Umbilical cord (tissue), 2 donors: ENCODE results near the gene RCVRN. TPM values are rescaled to one million over a fixed set of nuclear protein-coding genes. Genes with fewer than 3 reads are reported as not detected.

Experiments
- DNase-seq: peaks from one replicate; pipeline ENCODE4 v3.0.0-alpha.2; 2015; ENCODE audit warnings: low spot score
- total RNA-seq: library from RNA; depleted of rRNA; stranded (reverse); fragments of >200 nt; gene quantifications from one replicate; pipeline ENCODE4 v1.2.3, GENCODE V29; 2014; ENCODE audit warnings: low replicate concordance; ENCODE audit not compliant: insufficient read depth

Gene RCVRN
- total RNA-seq = 1.9 TPM

DNA sequence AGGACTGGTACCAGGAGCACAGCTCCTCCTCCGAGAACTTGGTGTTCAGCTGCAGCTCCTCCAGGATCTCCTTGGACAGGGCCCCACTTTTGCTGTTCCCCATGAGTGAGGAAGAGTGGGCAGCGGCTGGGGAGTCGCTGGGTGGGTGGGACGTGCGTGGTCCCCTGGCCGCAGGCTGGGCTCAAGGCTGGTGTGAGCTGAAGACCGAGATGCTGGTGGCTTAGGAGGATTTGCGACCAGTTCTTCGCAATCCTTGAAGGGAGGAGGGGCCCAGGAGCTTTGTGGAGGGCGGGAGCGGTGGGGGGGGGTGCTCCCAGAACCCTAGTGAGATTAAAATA, at the start of gene RCVRN:
RCVRN (minus strand) TSS at position 194 of the 338 bp plus-strand sequence; CDS start at position 103, 91 bp downstream.
- no peak for DNase-seq

DNA sequence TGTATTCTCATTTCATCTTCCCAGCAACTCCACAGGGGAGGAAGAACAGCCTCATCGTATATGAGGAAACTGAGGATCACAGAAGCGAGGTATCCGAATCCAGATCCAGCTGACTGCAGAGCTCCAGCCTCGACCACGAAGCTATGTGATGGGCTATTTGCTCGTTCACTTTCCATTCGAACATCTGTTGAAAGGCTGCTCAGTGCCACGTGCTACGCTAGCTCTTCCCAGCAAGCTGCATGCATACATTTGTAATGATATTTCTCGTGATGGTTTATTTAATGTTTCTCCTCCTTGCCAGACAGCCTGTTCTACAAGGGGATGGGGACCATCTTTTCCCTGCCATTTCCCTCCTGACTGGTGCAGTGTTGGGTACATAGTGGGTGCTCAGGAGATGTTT, 48.4 kb upstream of the RCVRN start:
- DNase-seq = no peak

DNA sequence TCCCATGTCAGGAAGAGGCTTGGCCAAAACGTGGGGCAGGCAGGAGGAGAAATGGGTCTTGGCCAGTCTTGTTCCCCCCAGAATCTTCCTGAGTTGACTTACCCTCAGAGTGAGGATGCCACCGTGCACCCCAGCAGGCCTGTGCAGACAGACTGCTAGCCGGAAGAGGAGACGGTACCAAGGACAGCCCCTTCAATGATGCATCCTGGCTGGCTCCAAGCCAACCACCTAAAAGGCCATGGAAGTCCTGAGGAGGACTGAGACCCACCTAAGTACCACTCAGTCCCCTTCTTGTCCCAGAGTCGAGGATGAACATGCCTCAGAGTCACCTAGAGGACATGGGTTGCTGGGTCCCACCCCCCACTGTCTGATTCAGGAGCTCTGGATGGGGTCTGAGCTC, 46.7 kb upstream of the RCVRN start:
- DNase-seq = no peak

DNA sequence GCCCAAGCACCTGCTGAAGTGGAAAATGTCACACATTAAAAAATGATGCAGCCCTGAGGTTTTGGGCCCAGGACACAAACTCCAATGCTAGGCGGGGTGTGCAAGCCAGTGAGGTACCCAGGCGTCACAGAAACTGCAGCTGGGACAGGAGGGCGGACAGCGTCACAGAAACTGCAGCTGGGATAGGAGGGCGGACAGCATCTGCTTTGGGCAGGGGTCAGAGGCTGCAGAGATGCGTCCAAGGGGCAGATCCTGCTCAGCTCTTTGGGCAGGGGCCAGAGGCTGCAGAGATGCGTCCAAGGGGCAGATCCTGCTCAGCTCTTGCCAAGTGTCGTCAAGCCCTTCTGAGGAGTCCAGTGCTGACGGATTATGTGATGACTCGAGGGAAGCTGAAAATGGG, 43.9 kb upstream of the RCVRN start:
- no peak for DNase-seq

DNA sequence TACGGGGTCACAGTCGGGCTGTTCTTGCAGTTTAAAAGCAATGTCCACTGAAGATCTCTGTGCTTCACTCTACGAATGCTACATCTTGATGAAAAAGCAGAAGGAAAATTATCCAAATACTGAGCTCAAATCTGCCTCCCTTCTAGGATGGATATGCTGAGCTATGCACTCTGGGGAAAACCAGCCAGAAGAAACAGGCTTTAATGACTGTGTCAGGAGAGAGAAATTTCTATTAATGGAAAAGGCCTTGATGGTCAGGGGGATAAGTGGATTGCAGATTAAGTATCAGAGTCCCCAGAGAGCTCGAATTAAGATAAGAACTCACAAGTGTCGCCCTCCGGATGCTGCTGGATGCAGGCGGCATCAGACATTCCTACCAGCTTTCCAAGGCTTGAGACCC, 39.6 kb upstream of the RCVRN start:
- DNase-seq = peak; percentile 33

DNA sequence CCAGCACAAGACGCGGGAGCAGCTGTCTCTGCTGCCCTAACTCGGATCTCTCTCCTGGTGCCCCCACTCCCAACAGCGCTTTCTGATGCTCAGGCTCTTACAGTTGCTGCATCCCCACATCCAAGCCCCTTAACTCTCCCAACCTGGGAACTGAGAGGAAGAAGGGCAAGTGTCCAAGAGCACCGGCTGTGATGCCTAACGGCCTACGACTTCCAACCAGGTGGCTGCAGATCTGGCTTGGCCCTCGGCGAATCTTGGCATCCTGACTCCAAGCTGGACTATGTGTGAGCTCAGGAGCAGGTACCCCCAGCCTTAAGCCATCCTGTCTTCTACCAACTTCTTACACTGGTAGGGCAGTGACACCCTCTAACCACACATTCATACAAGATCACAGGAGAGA, 38.3 kb upstream of the RCVRN start:
- DNase-seq = no peak

DNA sequence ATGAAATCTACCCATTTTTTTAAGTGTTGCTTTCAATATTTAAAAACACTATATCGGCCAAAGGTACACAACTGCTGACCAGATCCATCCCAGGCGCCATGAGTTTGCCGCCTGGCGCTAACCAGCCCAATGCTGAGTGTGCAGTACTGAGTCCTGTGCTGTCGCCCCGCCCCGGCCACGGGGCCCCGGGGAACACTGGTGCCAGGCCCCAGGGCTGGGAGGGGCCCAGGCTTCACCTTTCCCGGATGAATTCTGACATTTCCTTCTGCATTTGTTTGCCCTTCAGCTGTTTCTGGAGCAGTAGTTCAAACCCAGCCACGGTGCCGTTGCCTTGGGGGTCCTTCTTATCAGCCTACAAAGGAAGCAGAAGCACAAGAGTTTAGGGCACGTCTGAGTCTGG, 37.8 kb upstream of the RCVRN start:
- no peak for DNase-seq

DNA sequence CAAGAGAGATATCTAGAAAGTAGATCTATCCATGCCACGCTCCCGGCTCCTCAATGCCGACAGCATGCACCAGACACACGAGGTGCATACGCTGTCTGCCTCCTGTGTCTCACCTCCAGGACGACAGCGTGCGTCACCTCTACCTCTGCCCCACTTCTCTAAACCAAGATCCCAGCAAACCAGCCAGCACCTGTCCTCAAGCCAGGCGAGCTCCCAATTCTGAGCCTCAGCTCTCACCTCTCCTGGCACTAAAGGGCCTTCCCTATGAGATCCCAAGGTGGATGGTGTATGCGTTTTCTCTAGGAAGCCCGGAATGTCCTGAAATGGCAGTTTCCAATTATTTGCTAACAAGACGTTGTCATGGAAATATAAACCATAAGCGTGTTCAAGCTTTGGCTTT, 36.2 kb upstream of the RCVRN start:
- no peak for DNase-seq

DNA sequence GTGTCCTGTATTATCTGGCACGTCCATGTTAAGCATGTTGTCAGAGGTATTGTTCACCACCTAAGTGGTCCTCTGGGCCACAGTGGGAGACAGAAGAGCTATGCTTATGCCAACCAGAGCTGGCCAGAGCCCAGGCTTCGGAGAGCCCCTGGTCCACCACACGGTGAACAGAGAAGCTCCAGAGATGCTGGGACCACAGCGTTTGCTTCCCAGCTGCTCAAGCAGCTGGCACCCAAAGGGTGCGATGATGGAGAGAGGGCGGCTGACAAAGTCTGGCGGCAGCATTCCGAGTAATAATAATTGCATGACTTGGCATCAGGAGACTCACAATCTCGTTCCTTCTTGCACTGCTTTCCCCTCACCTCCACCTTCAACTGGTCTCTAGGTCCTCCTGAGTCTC, 35.8 kb upstream of the RCVRN start:
- DNase-seq = no peak

DNA sequence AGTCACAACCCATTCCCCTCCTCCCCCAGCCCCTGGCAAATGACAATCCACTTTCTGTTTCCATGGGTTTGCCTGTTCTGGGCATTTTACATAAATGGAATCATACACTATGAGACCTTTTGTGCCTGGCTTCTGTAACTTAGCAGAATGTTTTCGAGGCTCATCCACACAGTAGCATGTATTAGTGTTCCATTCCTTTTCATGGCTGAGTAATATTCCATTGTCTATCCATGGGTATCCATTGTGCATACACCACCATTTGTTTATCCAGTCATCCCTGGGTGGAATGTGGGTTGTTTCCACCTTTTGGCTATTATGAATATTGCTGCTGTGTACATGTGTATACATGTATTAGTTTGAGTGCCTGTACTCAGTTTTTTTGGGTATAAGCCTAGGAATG, 33.7 kb upstream of the RCVRN start:
- no peak for DNase-seq

DNA sequence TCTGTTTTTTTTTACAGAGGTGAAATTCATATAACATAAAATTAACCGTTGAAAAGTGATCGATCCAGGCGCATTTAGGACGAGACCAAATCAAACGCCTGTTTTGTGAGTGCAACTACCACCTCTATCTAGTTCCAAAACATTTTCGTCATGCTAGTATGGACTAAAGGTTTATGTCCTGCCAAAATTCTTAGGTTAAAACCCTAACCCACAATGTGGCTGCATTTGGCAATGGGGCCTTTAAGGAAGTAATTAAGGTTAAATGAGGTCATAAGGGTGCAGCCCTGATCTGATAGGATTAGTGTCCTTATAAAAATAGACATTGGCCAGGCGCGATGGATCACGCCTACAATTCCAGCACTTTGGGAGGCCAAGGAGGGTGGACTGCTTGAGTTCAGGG, 32.8 kb upstream of the RCVRN start:
- DNase-seq = no peak

DNA sequence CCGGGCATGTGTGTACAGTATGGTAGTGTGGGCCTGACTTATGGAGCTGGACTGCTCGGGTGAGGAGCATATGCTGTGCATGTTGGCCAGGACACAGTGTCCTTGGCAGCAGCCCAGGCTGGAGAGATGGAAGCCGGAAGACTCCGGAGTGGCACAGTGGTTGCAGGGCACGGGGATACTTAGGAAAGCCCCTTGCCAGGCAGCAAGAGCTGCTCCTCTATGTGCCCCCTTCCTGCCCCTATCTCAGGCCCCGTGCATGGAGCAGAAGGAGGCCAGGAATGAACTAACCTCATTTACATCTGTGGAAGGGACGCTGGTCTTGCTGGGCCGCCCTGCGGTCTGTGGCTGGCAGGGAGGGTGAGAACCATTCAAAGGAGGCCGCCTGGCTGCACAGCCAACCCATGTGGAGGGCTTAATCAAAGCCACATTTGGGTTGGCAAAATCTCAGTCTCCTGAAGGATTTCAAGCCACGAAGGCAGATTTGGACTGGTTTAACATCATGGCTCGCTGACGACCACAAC, 32.2 kb upstream of the RCVRN start:
- no peak for DNase-seq

DNA sequence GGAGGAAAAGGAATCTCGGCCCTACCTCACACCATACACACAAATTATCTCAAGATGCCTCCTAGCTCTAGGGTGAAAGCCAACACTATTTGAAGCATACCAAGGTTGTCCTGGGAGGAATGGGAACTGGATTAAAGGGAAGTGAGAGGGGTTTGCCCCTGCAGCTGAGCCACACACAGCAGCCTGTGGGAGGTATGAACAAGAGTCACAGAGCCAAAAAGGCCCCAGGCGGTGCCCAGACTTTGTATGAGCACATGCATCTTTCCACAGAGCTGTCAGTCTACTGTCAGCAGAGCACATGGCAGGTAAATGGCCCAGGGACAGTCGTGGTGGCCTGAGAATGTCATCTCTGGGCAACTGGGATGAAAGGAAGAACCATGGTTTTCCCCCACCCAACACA, 31.0 kb upstream of the RCVRN start:
- no peak for DNase-seq

DNA sequence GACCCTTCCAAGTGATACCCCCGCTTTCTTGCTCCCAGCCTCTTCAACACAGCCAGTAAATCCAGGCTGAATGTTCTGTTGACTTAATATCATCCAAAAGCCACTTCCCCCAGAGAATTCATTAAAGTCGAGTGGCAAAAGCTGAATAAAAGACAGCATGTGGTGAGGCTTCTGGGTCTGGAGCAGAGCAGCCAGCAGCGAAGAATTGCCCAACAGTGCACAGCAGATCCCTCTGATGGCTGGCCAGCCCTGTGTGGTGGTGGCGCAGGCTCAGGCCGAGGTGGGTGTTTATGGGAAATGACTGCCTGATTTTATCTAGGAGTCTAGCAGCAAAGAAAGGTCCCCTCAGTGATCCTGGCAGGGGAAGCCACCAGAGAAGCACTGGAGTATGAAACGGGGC, 30.3 kb upstream of the RCVRN start:
- DNase-seq = no peak

DNA sequence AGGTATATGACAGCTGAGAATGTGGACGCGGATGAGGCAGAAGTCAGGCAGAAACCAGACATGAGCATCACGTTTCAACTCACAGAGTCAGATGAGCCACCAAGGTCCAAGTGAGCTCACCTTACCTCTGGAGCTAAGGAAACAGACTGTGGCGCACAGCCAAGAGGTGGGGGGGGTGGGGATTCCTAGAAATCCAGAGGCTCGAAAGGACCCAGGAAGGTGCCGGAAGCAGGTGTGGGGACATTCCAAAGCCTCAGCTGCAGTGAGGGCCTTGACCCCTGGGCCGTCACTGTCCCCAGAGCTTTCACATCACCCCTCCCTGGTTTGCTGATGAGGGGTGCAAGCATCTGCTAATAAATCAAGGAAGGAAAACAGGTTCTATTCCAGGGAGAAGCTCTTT, 29.3 kb upstream of the RCVRN start:
- DNase-seq = no peak

DNA sequence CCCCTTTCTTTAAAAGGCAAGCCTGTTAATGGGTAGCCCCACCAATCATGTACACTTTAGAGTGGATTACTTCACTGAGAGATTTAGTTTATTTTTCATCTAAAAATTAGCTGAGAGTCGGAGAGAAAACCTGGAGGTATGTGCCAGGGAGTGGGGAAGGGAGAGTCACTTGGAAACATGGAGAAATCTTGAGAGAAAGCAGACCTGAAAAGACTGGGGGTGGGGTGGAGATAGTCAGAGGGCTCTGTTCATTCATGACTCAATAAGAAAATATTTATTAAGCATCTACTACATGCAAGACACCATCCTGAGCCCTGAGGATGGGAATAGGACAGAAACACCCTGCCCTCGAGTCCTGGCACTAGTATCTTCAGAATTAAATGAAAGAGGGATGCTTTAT, 27.4 kb upstream of the RCVRN start:
- peak; percentile 67 for DNase-seq

DNA sequence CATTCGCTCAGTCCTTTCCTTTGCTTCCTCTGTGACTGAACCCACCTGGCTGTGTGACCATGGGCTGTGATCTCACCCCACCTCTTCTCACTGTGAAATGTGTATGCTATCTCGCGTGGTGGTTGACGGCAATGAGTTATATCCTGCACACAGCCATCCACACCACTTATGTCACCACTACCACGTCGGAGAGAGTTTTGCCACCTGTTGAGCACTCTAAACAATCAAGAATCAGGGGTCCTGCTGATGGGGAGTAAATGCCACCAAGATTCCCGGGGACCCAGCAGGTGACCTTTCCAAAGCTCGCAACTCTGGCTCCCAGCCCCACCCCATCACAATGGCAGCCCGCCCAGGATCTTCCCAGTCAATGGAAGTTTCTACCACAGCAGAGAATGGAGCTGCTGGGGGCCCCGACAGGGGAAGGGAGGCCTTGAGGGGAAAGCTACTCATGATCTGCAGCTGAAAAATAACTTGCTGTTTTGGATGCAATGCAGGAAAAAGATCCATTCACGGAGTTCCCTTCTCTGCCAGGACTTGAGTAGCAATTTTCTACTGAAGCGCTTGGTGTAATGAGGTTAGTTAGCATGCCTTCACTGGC, 26.2 kb upstream of the RCVRN start:
- DNase-seq = no peak

DNA sequence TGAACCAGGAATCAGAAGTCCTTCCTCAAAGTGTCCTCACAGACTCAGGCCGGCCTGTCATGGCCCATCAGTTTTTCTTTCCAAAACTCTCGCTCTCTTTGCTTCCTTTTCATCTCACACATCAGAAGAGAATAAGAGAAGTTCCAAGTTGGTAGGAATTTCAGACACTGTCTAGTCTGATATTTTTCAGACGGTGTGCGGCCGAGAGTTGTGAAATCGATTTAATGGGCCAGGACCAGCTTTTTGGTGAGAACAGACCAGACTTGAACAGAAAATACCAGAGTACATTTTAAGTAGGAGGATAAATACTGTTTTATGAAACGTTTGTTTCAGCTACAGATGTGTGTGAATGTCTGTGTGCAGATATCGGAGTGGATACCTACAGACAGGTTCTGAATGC, 24.8 kb upstream of the RCVRN start:
- DNase-seq = peak; percentile 62

DNA sequence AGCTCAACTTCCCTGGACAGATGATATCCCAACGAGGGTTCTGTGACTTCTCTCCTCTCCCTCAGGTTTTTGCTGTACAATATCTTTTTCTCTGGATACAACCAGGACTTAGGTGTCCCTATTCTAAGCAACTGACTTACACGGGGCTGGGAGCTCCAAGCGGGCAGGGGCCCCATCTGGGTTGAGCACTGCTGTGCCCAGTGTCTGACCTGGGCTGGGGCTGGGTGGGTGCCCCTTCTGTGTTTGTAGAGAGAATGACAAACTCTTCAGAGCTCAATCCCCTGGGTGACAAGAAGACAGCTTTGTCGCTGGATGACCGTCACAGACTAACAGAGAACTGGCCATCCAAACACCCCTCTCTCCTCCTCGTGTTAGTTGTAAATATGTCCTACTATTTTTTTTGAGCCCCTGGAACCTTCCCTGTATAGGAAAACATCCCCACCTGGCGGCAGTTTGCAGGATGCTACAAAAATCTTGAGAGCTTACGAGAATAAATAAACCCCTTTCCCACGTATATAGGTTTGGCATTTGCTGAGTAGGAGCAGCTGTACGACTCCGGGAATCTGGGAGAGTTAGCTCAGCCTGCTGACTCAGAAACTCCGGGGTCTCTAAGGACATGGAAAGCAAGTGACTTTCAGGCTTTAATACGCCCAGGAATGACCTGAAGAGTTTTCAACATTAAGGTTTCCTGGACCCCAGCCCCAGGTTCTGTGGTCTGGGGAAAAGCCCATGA, 23.7 kb upstream of the RCVRN start:
- DNase-seq = peak; percentile 84

DNA sequence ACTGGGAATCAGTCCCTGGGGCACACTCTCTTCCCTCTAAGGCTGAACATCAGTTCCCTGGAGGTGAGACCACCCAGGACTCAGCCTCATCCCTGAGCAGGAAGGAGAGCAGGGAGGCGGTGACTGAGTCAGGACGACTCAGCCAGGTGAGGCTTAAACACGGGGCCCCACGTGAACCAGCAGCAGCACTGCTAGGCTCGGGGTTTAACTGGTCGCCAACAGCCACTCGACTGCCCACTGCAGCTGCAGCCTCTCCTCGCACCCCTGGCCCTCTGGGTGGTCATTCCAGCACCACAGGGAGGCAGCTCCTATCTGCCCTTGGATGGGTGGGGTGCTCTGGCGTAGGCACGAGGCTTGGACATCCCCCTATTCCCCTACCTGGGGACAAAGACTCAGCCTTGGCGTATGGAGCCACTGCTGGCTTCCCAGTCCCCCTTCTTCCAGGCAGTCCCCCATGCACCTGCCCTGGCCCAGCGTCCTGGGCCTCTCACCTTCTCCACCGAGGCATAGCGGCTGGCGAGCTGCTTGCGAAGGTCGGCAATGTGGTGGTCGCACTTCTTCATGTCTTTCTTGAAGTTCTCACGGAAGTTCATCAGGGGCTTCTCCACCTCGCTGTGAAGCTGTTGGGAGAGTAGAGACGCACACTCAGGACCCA, 21.2 kb upstream of the RCVRN start:
- no peak for DNase-seq

DNA sequence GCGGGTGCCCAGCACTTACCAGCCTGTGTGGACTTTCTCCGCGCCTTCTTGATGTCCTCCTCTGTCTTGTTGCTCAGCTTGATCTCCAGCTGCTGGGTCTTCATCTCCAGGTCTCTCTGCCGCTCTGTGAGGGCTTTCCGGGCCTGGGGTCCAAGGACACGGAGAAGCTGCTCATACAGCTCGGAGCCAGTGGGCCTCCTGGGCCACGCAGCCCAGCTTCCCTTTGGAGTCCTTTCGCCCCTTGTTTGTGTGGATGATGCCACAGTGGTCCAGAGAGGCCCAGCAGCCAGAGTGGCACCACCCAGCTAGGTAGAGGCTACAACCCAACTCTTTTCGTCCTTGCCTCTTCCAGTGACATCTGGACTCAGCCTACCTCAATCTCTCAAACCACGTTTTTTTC, 20.4 kb upstream of the RCVRN start:
- DNase-seq = no peak

DNA sequence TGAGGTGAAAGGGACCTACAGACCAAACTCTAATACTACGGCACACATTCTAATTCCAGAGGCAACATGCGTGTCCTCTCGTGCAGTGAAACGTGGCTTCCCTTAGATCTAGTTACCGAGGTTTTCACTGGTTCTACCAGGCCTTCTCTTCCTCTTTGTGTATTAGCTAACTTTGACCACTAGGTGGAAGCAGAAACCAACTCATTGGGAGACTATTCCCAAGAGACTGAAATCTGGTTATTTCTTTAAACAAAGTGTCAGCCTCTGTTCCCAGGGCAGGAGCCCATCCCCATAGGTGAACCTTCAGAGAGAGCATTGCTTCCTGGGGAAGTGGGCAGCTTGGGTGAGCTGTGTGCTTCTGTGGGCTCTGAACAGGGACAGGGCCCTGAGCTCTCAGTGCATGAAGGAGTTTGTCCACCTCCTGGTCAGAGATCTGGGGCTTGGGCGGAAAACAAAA, 19.7 kb upstream of the RCVRN start:
- DNase-seq = peak; percentile 90
